NCI-H2196 (cell line): ENCODE results near the gene ZNF136.

Experiments used
- DNase-seq: peaks from one replicate; lab custom pipeline; 2025; ENCODE audit not compliant: unreplicated experiment; lab: John Stamatoyannopoulos, UW

Gene ZNF136

GRCh38 chr19:12187625-12188024 lies 24.7 kb downstream of the ZNF136 start:
- no peak for DNase-seq

DNA sequence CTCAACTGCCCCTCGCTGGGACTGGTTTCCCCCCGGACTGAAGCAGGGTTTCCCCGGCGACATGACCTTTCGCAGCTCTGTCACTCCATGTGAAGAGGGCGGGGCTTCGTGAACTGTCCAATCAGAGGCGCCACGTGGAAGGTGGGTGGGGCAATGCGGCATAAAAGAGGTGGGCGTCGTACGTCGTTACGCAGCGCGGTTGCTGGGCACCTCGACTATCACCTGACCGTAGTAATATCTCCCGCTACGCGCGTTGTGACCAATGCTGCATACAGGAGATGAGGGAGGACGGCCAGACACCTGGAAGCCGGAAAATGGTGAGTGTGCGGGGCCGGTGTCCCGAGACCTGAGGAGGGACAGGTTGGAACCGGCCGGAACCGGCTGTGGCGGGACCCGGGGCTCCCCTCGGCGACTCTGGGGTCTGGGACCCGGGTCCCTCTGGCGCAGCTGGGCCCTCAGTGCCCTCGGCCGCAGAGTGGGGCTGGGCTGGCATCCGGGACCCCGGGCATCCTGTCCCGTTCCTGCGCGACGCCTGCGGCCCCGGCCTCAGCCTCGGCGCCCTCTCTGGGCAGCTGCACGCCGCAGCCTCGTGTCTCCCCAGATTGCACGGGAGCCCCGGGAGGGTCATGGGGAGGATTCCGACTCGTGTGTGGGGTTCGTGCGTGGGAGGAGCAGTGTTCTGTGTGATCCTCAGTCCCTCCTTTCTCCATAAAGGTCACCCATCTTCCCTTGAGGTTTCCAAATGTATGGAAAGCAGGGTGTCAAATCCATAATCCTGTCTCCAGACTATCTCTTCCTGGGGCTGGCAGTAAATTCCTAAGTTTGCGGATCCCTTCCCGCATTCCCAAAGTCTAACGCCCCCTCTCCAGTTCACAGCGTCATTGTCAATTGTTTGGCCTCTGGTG lies 32.2 kb downstream of the ZNF136 start:
- no peak for DNase-seq

DNA sequence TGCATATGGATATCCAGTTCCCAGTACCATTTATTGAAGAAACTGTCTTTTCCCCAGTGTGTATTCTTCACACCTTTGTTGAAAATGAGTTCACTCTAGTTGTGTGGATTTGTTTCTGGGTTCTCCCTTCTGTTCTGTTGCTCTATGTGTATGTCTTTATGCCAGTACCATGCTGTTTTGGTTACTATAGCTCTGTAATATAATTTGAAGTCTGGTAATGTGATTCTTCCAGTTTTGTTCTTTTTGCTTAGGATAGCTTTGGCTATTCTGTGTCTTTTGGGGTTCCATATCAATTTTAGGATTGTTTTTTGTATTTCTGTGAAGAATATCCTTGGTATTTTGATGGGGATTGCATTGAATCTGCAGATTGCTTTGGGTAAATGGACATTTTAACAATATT lies 35.2 kb downstream of the ZNF136 start:
- DNase-seq: no peak

GRCh38 chr19:12199757-12200419 lies 37.0 kb downstream of the ZNF136 start:
- no peak for DNase-seq

DNA sequence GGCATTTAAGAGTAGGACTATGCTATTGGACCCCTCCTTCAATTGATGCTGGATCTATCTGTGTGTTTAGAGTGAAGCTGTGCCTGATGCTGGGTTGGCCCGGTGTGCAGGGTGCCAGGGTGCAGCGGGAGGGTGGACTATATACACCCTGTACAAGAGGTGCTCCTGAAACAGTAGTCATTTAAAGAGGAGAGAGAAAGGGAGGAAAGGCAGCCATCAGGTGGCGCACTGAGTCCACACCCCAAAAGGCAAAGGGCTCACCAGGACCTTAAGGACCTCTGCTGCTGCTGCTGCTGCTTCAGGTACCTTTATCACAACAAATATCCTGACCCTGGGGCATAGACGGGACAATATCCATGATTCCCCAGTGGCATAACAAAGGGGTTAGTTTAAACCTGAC lies 39.4 kb downstream of the ZNF136 start:
- DNase-seq: no peak

DNA sequence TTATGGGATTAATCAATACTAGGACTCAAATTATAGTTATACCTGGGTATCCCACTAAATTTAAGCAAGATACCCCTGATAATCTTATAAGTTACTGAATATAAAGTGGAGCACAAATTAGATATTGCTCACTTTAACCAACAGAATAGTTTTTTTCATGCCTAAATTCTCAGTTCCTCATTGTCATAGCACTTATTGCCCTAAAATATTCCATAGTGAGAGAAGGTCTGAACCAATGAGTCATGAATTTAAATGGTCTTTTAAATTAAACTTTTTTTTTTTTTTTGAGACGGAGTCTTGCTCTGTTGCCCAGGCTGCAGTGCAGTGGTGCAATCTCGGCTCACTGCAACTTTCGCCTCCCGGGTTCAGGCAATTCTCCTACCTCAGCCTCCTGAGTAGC lies 42.4 kb downstream of the ZNF136 start:
- DNase-seq: no peak

GRCh38 chr19:12208221-12208620 lies 45.3 kb downstream of the ZNF136 start:
- DNase-seq: no peak

DNA sequence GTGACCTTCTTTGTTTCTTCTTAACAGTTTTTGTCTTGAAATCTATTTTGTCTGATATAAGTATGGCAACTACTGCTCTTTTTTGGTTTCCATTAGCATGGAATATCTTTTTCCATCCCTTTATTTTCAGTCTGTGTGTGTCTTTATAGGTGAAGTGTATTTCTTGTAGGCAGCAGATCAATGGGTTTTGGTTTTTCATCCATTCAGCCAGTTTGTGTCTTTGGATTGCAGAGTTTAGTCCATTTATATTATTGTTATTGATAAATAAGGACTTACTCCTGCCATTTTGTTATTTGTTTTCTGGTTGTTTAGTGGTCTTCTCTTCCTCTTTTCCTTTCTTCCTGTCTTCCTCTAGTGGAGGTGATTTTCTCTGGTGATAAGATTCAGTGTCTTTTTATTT lies 54.4 kb downstream of the ZNF136 start:
- DNase-seq: no peak

GRCh38 chr19:12222980-12223630 lies 60.2 kb downstream of the ZNF136 start:
- DNase-seq: no peak

- no peak for DNase-seq
Observed at GRCh38 chr19:12224676-12225075, 61.8 kb downstream of the ZNF136 start.

- DNase-seq: no peak
Observed at GRCh38 chr19:12229990-12230389, 67.1 kb downstream of the ZNF136 start.

DNA sequence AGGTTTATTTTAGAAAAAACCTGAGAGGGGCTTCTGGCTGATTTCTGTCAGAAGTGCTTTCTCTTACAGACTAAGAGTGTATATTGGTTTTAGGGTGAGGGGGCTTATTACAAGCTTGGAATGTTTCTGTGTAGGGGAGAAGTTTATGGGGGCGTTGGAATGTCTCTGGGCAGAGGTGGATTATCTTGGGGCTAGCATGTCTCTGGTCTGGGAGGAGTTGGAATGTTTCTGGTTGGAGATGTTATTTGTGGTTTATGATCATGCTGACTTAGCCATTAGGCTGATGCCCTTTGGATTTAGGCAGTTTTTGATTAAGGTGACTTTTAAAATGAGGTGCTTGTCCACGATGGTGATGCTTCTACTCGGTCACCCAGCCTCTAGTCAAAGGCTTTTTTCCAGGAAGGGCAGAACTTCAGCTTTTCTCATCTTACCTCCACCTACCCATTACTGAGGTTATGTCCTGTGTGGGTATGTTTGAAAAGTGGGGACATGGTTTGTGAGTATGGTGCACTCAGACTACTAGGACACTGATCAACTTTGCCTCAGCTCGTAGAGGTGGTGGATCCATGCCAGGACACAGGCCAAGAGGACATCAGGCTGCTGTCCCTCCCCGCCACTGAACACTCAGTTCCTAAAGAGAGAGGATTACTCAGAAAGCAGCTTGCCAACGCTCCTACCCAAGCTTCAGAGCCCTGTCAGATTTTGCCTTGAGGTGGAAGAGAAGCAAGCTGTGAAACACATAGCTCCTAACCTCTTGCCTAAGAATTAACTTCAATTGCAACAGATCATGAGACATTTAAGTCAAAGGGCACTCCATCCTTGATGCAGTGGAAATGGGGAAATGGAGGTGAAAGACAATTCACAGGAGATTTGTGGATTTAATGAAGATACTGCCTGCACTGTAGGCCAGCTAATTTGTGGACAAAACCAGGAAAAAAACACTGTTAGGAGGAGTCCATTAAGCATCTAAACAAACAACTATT lies 68.1 kb downstream of the ZNF136 start:
- no peak for DNase-seq

- DNase-seq: no peak
Observed at GRCh38 chr19:12232961-12233360, 70.1 kb downstream of the ZNF136 start.

- no peak for DNase-seq
Observed at GRCh38 chr19:12237143-12237839, 74.4 kb downstream of the ZNF136 start.
